SK-N-DZ (cell line): ENCODE results near the gene SLC5A2.

Experiments used
- DNase-seq: peaks from one replicate; pipeline ENCODE4 v3.0.0-alpha.2; 2015; ENCODE audit warnings: low spot score

Gene SLC5A2

DNA sequence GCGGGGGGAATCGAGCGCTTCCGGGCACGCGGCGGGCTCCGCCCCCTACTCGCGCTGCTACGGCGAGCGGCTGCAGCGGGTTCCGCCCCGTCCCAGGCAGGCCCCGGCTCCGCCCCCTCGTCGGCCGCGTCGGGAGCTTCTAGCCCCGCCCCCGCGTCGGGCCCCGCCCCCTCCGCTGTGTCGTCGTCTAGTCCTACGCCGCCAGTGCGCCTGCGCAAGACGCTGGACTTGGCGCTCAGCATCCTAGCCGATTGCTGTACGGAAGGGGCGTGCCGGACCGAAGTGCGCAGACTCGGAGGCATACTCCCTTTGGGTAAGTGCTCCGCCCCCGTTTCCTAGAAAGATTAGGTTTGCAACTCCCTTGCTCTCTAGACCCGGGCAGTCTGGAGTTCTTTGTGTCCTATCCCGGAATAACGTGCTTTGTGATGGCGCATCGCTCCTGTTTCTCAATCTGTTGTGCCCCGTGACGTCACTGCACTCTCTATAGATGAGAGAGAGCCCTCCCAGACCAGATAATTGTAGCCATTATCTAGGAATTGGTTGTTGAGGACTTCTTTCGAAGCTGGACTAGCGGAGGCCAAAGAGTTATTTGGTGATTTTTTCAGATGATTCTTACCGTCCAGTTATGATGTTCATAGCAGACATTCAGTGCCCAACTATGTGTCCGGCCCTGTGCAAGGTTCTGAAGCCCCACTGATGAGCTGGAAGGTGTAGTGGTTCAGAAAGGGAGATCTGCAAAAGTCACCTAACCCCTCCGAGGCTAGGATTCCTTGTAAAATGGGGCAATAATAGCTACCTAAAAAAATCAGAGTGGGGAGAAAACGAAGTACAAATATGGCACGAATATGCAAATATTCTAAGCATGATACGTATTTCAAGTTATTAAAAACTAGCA, 23.0 kb upstream of the SLC5A2 start:
- peak; percentile 99 for DNase-seq

DNA sequence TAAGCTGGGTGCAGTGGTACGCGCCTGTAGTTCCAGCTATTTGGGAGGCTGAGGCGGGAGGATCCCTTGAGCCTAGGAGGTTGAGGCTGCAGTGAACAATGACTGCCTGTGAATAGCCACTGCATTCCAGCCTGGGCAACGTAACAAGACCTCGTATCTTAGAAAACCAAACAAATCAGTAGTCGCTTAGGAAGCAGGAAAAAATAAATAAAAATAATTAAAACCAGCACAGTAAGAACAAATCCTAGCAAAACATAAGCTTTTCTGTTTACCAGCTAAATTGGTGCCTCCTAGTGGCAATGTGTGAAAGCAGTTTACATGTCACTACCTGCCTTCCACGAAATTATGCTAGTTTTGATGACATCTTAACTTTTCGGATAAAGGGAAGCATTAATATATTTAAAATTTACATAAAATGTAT, 22.3 kb upstream of the SLC5A2 start:
- peak; percentile 46 for DNase-seq

DNA sequence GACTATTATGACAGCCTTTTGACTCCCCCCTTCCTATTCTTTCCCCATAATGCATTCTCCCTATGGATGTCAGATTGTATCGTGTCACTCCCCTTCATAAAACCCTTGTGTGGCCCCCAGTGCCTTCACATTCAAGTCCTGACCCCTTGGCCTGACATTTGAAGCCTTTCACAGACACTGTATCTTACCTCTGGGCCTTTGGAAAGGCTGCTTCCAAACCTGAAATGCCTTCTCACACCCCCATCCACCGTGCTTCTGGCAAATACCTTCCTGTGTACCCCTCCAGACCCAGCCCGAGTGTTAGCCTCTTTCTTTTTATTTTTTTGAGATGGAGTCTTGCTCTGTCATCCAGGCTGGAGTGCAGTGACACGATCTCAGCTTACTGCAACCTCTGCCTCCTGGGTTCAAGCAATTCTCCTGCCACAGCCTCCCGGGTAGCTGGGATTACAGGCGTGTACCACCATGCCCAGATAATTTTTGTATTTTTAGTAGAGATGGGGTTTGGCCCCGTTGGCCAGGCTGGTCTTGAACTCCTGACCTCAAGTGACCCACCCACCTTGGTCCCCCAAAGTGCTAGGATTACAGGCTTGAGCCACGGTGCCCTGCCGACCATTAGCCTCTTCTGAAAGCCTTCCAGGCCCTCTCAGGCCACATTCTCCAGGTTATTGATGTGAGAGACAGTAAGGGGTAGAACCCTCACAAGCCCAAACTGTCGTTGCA, 21.6 kb upstream of the SLC5A2 start:
- DNase-seq: no peak

DNA sequence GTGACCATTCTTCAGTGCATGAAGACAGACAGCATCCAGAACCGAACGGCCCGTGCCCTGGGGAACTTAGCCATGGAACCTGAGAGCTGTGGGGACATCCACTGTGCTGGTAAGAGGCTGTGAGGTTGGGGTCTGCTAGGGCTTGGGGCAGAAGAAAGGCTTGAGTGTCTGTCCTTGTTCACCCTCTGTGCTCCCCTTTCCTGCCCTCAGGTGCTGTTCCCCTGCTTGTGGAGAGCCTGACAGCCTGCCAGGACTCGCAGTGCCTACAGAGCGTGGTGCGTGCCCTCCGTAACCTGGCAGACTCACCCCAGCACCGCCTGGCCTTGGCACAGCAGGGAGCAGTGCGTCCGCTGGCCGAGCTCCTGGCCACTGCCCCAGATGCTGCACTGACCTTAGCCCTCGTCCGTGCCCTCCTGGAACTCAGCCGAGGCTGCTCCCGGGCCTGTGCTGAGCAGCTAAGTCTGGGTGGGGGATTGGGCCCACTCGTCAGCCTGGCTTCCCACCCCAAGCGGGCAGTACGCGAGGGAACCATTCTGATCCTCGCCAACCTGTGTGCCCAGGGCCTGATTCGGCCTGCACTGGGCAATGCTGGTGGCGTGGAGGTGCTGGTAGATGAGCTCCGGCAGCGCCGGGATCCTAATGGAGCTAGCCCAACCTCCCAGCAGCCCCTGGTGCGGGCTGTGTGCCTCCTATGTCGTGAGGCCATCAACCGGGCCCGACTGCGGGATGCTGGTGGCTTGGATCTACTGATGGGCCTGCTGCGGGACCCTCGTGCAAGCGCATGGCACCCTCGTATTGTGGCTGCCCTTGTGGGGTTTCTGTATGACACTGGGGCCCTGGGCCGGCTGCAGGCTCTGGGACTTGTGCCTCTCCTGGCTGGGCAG, 20.8 kb upstream of the SLC5A2 start:
- no peak for DNase-seq

DNA sequence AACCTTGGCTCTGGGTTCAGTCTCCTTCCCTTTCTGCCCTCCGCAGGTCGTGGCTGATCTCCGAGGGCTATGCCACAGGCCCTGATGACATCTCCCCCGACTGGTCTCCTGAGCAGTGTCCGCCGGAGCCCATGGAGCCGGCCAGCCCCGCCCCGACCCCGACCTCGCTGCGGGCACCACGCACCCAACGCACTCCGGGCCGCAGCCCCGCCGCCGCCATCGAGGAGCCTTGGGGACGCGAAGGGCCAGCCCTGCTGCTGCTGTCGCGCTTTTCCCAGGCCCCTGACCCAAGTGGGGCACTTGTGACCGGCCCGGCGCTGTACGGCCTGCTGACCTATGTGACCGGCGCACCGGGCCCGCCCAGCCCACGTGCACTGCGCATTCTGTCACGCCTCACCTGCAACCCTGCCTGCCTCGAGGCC, 18.6 kb upstream of the SLC5A2 start:
- no peak for DNase-seq

DNA sequence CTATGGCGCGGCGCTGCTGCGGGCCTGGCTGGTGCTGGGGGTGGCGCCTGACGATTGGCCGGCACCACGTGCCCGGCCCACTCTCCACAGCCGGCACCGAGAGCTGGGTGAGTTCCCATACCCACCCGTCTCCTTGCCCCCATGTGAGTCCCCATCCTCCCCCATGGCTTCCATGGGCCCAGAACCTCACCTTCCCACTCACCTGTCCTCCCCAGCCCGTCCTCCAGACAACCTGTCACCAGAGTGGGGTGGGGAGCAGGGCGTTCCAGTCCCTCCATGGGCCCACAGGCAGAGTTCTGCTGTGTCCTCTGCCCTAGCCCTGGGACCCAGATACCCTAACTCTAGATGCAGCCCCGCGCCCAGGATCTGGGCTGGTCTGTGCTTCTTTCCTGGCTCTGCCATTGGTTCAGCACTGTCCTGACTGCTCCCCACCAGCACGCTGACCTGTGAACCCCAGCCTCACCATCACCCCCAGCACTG, 18.1 kb upstream of the SLC5A2 start:
- DNase-seq: no peak

DNA sequence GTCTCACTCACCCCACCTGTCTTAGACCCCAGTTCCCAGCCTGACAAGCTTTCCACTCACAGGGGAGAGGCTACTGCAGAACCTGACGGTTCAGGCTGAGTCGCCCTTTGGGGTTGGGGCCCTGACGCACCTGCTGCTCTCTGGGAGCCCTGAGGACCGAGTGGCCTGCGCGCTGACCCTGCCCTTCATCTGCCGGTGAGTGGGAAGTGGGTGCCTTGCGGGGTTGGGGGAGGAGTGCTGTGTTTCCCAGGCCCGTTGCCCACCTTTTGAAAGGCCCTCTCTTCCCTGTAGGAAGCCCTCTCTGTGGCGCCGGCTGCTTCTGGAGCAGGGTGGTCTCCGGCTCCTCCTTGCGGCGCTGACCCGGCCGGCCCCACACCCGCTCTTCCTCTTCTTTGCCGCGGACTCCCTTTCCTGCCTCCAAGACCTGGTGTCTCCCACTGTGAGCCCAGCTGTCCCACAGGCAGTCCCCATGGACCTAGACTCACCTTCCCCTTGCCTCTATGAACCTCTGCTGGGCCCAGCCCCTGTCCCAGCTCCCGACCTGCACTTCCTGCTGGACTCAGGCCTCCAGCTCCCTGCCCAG, 17.0 kb upstream of the SLC5A2 start:
- no peak for DNase-seq

DNA sequence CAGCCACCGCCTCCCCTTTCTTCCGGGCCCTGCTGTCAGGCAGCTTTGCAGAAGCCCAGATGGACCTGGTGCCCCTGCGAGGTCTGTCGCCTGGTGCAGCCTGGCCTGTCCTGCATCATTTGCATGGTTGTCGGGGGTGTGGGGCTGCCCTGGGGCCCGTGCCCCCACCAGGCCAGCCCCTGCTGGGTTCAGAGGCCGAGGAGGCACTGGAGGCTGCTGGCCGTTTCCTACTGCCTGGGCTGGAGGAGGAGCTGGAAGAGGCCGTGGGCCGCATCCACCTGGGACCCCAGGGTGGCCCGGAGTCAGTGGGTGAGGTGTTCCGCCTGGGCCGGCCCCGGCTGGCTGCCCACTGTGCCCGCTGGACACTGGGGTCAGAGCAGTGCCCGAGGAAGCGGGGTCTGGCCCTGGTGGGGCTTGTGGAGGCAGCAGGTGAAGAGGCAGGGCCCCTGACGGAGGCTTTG, 16.5 kb upstream of the SLC5A2 start:
- no peak for DNase-seq

DNA sequence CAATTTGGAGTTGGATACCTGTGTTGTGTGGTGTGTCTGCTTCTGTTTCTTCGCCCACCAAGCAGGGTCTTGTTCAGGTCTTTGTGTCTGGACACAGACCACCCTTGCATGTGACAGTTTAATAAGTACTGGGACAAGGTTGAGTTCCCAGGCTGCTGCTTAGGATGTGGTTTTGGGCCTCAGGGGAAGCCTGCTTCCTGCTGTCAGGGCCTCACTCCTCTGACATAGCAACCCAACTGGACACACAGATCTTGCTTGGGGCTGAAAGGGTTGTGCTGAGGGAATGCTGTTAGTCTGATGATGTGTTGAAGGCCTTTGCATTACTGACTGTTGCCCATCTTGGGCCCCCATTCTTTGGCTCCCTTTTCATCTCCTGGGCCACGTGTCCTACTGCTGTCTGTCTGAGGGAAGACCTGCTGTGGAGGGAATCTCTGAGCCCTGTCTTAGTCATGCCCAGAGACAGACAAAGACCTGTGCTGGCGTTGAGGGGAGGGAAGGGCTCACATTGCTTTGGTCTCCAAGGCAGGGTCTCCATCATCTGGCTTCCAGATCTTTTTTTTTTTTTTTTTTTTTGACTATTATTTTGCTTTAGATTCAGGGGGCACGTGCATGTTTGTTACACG, 15.7 kb upstream of the SLC5A2 start:
- DNase-seq: no peak

DNA sequence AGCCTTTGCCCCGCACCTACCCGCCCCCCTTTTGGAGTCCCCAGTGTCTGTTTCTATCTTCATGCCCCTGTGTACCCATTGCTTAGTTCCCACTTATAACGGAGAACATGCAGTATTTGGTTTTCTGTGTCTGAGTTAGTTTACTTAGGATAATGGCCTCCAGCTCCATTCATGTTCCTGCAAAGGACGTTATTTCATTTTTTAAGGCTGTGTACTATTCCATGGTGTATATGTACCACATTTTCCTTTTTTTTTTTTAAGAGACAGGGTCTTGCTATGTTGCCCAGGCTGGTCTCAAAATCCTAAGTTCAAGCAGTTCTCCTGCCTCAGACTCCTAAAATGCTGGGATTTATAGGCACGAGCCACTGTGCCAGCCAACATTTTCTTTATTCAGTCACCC, 15.1 kb upstream of the SLC5A2 start:
- no peak for DNase-seq

DNA sequence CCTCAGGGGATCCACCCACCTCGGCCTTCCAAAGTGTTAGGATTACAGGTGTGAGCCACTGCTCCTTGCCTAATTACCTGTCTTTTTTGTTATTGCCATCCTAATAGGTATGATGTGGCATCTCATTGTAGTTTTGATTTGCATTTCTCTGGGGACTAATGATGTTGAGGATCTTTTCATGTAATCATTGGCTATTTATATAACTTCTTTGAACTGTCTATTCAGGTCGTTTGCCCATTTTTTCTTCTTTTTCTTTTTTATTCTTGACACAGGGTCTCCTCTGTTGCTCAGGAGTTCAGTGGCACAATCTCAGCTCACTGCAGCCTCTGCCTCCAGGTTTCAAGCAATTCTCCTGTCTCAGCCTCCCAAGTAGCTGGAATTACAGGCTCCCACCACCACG, 12.3 kb upstream of the SLC5A2 start:
- DNase-seq: no peak

DNA sequence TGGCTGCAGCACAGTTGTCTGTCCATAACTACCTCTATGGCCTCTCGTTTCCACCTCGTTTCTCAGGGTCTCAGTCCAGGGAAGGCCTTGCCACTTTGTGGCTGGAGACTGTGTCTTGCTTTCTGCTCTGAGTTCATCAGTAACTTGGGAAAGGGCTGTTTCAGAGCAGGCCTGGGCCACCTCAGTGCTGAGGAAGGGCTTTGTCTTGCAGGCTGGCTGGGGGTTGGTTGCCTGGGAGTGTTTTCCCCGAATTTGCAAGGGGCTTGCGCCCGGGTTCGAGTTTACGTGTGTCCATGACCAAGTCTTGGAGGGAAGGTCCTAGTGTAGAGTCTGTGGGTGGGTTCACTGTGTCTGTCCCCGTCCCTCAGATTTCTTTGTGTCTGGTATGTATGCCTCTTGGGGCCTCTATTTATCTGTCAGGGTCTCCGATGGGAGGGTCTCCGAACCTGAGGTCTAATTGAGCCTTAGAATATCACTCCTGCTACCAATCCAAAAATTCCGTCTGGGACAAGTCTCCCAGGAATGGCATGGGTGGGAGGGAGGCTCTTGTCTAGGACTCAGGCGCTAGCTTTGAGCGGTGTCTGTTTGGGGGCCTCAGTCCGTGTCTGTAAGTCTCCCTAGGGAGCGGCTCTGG, 11.6 kb upstream of the SLC5A2 start:
- DNase-seq: peak; percentile 72

DNA sequence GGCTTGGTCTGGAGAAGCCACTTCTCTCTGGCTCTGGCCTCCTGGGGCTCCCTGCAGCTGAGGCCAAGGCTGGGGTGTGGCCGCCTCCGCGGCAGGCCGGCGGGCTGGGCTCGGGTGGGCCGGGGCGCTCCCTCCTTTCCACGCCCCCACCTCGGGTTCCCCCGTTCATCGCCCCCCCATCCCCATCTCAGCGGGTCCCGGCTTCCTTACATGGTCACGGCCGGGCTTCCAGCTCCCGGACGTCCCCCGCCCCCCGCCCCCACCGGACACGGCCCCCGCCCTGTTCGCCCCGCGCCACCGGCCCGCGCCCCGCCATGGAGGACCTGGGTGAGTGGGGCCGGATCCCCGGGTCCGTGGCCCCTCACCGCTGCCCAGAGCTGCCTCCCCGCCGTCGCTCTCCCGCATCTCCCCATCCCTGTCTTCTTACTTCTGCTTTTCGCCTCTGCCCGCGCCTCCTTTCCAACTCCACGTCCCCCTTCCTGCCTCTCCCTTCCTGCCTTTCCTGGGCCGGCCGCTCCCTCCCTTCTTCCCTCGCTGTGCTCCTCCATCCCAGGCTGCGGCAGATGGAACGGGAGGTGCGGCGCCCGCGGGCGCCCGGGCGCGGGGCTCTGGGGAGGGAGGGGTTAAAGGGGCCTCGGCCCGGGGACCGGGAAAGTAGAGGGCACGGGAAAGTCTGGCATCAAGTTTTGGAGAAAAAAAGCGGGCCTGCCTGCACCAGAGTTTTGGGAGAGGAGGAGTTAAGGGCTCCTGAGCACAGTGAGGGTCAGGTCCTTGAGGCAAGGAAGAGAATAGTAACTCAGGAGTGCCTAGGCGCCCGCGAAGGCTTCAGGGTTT, 10.8 kb upstream of the SLC5A2 start, which contains the start of gene TGFB1I1:
TSS of gene TGFB1I1 (plus strand) at position 278 of the 834 bp plus-strand sequence. CDS start at position 315, 37 bp downstream.
- DNase-seq: peak; percentile 47

DNA sequence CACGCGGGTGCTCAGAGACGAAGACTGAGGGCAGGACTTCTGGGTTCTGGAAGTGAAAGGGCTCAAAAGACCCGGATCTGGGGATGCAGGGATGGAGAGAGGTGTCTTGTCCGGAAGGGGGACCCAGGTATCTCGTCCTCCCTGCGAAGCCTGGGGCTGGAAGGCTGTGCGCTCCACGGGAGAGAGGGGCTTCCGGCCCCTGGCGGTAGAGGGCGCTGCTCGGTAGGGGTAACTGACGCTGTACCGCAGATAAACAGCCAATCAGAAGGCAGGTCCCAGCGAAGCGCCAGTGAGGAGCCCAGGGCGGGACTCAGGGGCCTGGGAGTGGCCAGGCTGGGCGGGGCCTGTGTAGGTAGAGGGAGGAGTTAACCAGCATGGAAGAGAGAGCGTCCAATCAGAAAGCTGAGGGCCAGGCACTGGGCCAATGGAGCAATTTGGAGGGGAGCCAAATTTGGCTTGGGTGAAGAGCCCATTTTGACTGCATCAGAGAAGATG, 10.2 kb upstream of the SLC5A2 start:
- DNase-seq: peak; percentile 72

DNA sequence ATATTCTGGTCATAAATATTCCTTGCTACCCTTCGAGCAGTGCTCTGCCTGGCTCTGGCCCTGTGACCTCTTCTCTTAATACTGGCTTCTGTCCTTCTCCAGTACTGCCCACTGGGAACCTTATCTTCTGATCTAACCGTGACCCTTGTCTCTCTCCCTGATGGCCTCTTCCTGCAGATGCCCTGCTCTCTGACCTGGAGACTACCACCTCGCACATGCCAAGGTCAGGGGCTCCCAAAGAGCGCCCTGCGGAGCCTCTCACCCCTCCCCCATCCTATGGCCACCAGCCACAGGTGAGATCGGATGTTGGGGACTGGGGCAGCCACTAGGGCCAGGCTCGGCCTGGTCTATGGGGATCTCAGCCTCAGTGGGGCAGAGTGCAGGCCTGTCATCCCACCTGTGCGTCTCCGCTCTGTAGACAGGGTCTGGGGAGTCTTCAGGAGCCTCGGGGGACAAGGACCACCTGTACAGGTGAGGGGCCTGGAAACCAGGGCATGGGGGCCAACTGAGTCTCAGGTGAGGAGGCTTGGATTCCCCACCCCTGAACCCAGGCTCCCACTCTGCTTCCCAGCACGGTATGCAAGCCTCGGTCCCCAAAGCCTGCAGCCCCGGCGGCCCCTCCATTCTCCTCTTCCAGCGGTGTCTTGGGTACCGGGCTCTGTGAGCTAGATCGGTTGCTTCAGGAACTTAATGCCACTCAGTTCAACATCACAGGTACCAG, 9.5 kb upstream of the SLC5A2 start:
- DNase-seq: no peak

DNA sequence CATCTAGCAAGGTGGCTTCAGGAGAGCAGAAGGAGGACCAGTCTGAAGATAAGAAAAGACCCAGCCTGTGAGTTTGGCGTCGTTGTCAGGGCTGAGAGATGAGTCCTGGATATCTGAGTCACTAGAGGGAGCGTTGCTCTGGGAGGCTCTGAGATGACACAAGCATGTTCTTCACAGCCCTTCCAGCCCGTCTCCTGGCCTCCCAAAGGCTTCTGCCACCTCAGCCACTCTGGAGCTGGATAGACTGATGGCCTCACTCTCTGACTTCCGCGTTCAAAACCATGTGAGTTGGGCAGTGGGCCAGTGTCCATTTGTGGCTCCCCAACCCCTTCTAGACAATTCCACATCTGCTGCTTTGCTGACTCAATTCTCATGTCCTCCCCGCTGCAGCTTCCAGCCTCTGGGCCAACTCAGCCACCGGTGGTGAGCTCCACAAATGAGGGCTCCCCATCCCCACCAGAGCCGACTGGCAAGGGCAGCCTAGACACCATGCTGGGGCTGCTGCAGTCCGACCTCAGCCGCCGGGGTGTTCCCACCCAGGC, 8.7 kb upstream of the SLC5A2 start:
- DNase-seq: no peak

DNA sequence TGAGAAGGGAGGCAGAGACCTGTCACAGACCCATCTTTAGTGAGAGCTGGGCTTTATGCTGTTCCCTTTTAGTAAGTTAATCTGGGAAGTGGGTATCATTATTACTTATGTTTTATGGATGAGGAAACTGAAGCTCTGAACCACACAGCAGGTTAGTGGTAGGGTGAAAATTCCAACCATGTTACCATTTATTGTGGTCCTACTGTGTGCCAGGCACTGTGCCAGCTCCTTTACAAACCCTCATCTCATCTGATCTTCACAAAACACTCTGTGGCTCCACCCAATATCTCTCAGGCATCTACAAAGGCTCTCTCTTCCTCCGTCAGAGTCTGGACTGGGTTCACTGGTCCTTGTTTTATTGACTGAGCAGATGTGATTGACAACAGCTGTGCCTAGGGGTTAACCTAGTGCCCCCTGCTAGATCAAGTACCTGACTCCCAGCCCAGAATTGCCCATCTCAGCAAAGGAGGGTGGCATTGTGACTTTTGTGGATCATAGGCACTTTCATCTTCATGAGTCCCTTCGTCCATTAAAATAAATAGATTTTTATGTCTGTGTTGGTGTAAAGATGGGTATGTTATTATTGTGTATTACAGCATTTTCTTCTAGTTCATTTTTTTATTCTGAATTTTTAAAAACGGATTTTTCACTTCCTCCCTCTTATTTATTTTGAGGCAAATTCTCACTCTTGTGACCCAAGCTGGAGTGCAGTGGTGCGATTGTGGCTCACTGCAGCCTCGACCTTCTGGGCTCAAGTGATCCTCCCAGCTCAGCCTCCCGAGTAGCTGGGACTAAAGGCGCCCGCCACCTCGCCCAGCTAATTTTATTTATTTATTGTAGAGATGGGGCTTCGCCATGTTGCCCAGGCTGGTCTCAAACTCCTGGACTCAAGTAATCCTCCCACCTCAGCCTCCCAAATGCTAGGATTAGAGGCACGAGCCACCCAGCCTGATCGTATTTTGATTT, 7.9 kb upstream of the SLC5A2 start:
- DNase-seq: no peak
